H1 (cell line): ENCODE results near the gene DHX9. TPM values are rescaled to one million over a fixed set of nuclear protein-coding genes. Genes with fewer than 3 reads are reported as not detected.

ENCODE experiments used
- CTCF ChIA-PET: fragments of 300-600 bp; sonication (Branson Sonifier 250); formaldehyde crosslinking; loops from one replicate; lab custom pipeline; 2021; ENCODE audit not compliant: partially characterized antibody; lab: Charles Lee
- POLR2A ChIA-PET: fragments of 300-600 bp; sonication (Branson Sonifier 250); formaldehyde crosslinking; loops from one replicate; lab custom pipeline; 2021; ENCODE audit warnings: inconsistent platforms; ENCODE audit not compliant: partially characterized antibody; lab: Charles Lee
- DNase-seq, 2 experiments: peaks; one replicate each; pipeline versions ENCODE4 v3.0.0 to v3.0.0-alpha.2; 2010 to 2022; ENCODE audit warnings: low spot score in 2 of 2, low read depth in 1 of 2, mixed read lengths in 1 of 2
- FAIRE-seq: peaks from 2 replicates; lab custom pipeline; 2011; peaks lifted over from hg19 to GRCh38; lab: Jason Lieb, UNC
- H2AFZ ChIP-seq: 2 replicates; pipeline ENCODE4 v1.8.1; 2012; ENCODE audit warnings: low read length, inconsistent platforms
- H2AK5ac ChIP-seq: 2 replicates; pipeline ENCODE4 v1.6.1; 2013; ENCODE audit warnings: low read depth, low read length
- H2BK120ac ChIP-seq: replicated peaks from 2 replicates; pipeline ENCODE3; 2013; ENCODE audit warnings: low read depth, low read length, inconsistent platforms
- H2BK12ac ChIP-seq: 2 replicates; pipeline ENCODE4 v1.6.1; 2013; ENCODE audit warnings: low read depth, low read length
- H2BK15ac ChIP-seq: 2 replicates; pipeline ENCODE4 v1.6.1; 2013; ENCODE audit warnings: low read length
- H2BK20ac ChIP-seq: 2 replicates; pipeline ENCODE4 v1.6.1; 2013; ENCODE audit warnings: low read length
- H2BK5ac ChIP-seq: 2 replicates; pipeline ENCODE4 v1.6.1; 2013; ENCODE audit warnings: low read depth, low read length
- H3K14ac ChIP-seq: 2 replicates; pipeline ENCODE4 v1.6.1; 2013; ENCODE audit warnings: inconsistent platforms; ENCODE audit not compliant: insufficient read length
- H3K18ac ChIP-seq: 2 replicates; pipeline ENCODE4 v1.6.1; 2013; ENCODE audit warnings: low read length; ENCODE audit errors: extremely low read depth
- H3K23ac ChIP-seq: 2 replicates; pipeline ENCODE4 v1.6.1; 2013; ENCODE audit warnings: inconsistent platforms; ENCODE audit not compliant: insufficient read length
- H3K23me2 ChIP-seq: 2 replicates; pipeline ENCODE4 v1.6.1; 2013; ENCODE audit warnings: low read depth, low read length
- H3K27ac ChIP-seq: 2 replicates; pipeline ENCODE4 v1.6.1; 2011; ENCODE audit warnings: low read depth, low read length, inconsistent platforms
- H3K27me3 ChIP-seq, 4 experiments: replicated peaks in 1 of 4; 1 replicate in 1 of 4; 2 replicates in 3 of 4; pipeline versions ENCODE4 v1.6.1 to v1.8.1; 2011 to 2013; ENCODE audit warnings: low read length in 3 of 4, mild to moderate bottlenecking in 3 of 4, inconsistent platforms in 2 of 4, mixed read lengths in 2 of 4, moderate library complexity in 1 of 4; ENCODE audit not compliant: control insufficient read depth in 3 of 4, insufficient read depth in 3 of 4; ENCODE audit errors: extremely low read depth in 1 of 4
- H3K36me3 ChIP-seq, 4 experiments: 2 replicates each; pipeline versions ENCODE4 v1.6.1 to v1.8.1; 2011 to 2013; ENCODE audit warnings: mild to moderate bottlenecking in 4 of 4, low read length in 3 of 4, moderate library complexity in 2 of 4, control low read depth in 1 of 4, inconsistent platforms in 1 of 4; ENCODE audit not compliant: insufficient read depth in 4 of 4, control insufficient read depth in 2 of 4
- H3K4ac ChIP-seq: replicated peaks from 2 replicates; pipeline ENCODE3; 2013; ENCODE audit warnings: low read length, low read depth, mixed read lengths, inconsistent platforms; ENCODE audit not compliant: insufficient read length
- H3K4me1 ChIP-seq, 4 experiments: replicated peaks in 1 of 4; 1 replicate in 1 of 4; 2 replicates in 3 of 4; pipeline versions ENCODE4 v1.6.1 to v1.8.1; 2011 to 2013; ENCODE audit warnings: low read length in 3 of 4, inconsistent platforms in 2 of 4, mixed read lengths in 1 of 4; ENCODE audit not compliant: insufficient read depth in 4 of 4, control insufficient read depth in 3 of 4
- H3K4me2 ChIP-seq, 2 experiments: 2 replicates each; pipeline versions ENCODE4 v1.6.1 to v1.8.1; 2011 to 2013; ENCODE audit warnings: low read depth in 2 of 2, low read length in 2 of 2, control low read depth in 1 of 2, inconsistent platforms in 1 of 2, mild to moderate bottlenecking in 1 of 2; ENCODE audit not compliant: insufficient read depth in 1 of 2
- H3K4me3 ChIP-seq, 4 experiments: fragments of 200-600, 300-600 bp in 1 of 4; sonication (generic), shearing (Covaris generic), sonication (Bioruptor Twin) in 1 of 4; 2 replicates each; pipeline versions ENCODE4 v1.5.1 to v1.8.1; 2011 to 2016; ENCODE audit warnings: low read length in 4 of 4, low read depth in 3 of 4, control low read depth in 2 of 4, inconsistent platforms in 2 of 4, mild to moderate bottlenecking in 2 of 4, mixed read lengths in 1 of 4, moderate library complexity in 1 of 4; ENCODE audit not compliant: insufficient read depth in 2 of 4; ENCODE audit errors: extremely low read depth in 1 of 4
- H3K56ac ChIP-seq: replicated peaks from 2 replicates; pipeline ENCODE3; 2013; ENCODE audit warnings: low read depth, mild to moderate bottlenecking, mixed read lengths, low read length, inconsistent platforms; ENCODE audit not compliant: insufficient read length
- H3K79me1 ChIP-seq: 2 replicates; pipeline ENCODE4 v1.6.1; 2013; ENCODE audit warnings: low read depth, low read length, control low read depth
- H3K79me2 ChIP-seq, 2 experiments: 2 replicates each; pipeline versions ENCODE4 v1.6.1 to v1.8.1; 2012 to 2013; ENCODE audit warnings: low read length in 2 of 2, mild to moderate bottlenecking in 2 of 2, inconsistent platforms in 1 of 2; ENCODE audit not compliant: insufficient read depth in 2 of 2, control insufficient read depth in 1 of 2
- H3K9ac ChIP-seq, 4 experiments: replicated peaks in 1 of 4; 1 replicate in 1 of 4; 2 replicates in 3 of 4; pipeline versions ENCODE4 v1.6.1 to v1.8.1; 2011 to 2013; ENCODE audit warnings: low read depth in 3 of 4, low read length in 3 of 4, control low read depth in 2 of 4, mild to moderate bottlenecking in 2 of 4, moderate library complexity in 2 of 4, inconsistent platforms in 1 of 4; ENCODE audit errors: extremely low read depth in 1 of 4
- H3K9me3 ChIP-seq, 2 experiments: 2 replicates each; pipeline versions ENCODE4 v1.6.1 to v1.8.1; 2012 to 2013; ENCODE audit warnings: mild to moderate bottlenecking in 2 of 2, moderate library complexity in 2 of 2, control low read depth in 1 of 2, inconsistent platforms in 1 of 2, low read depth in 1 of 2, low read length in 1 of 2, mixed read lengths in 1 of 2; ENCODE audit not compliant: insufficient read depth in 2 of 2
- H4K20me1 ChIP-seq, 2 experiments: replicated peaks in 1 of 2; 2 replicates each; pipeline versions ENCODE3 to v1.8.1; 2011 to 2013; ENCODE audit warnings: inconsistent platforms in 2 of 2, low read length in 2 of 2, mild to moderate bottlenecking in 1 of 2; ENCODE audit not compliant: insufficient read depth in 2 of 2, control insufficient read depth in 1 of 2
- H4K5ac ChIP-seq: 2 replicates; pipeline ENCODE4 v1.6.1; 2013; ENCODE audit warnings: low read length, low read depth, mixed read lengths, inconsistent platforms; ENCODE audit not compliant: insufficient read length
- H4K8ac ChIP-seq: 2 replicates; pipeline ENCODE4 v1.8.0; 2013; ENCODE audit warnings: mild to moderate bottlenecking, moderate library complexity, low read length, inconsistent platforms; ENCODE audit not compliant: insufficient read depth; ENCODE audit errors: extremely low read depth
- H4K91ac ChIP-seq: replicated peaks from 2 replicates; pipeline ENCODE3; 2013; ENCODE audit warnings: low read length, mixed read lengths, inconsistent platforms; ENCODE audit not compliant: insufficient read length
- BCL11A ChIP-seq, 2 experiments: IDR thresholded peaks; one replicate each; pipeline ENCODE4 v1.6.1; 2011; ENCODE audit warnings: low read depth in 2 of 2, low read length in 2 of 2, mild to moderate bottlenecking in 2 of 2
- WGBS, 2 experiments: shearing (Covaris generic) in 1 of 2; methylation state at CpG; one replicate each; pipeline versions ENCODE4 v1.1.6 to v1.1.7; 2013 to 2015; ENCODE audit warnings: low lambda C conversion rate in 2 of 2, mixed read lengths in 2 of 2, inconsistent platforms in 1 of 2, low coverage in 1 of 2, missing lambda C conversion rate in 1 of 2; ENCODE audit not compliant: insufficient replicate concordance in 2 of 2, insufficient coverage in 1 of 2, insufficient read length in 1 of 2; ENCODE audit errors: extremely low coverage in 1 of 2, missing lambda C conversion rate in 1 of 2; 5-methylcytosine and 5-hydroxymethylcytosine counted together
- polyA plus RNA-seq, 7 experiments: library from polyadenylated mRNA; depleted of rRNA in 3 of 7; stranded (reverse) in 5 of 7; unstranded in 2 of 7; fragments of >200 nt in 5 of 7; fragments of 200-250 nt in 2 of 7; gene quantifications; 1 replicate in 5 of 7; 2 replicates in 1 of 7; 4 replicates in 1 of 7; pipeline versions ENCODE4 v1.2.1 to v1.2.3, GENCODE V29; 2011 to 2013; ENCODE audit warnings: missing spikeins in 2 of 7, mixed read lengths in 2 of 7
- total RNA-seq: library from RNA; stranded (reverse); fragmentation: NEBNext Ultra II Directional; extraction: Animal tissue kit (Norgen Biotek cat#: 25700); gene quantifications from 2 replicates; pipeline ENCODE4 v1.2.1, GENCODE V29; 2021

DHX9 gene
- total and polyA plus RNA-seq, 2 of the 8 experiments (the other 6 are each of a cell fraction or from before 2014, with no cell fraction given): 153 to 333 TPM

- peaks cover 15 to 36% (median 24%) of the 10 kb centered on the region in 4 experiments for H3K27me3 ChIP-seq
- no peak overlapping the region for H2BK12ac ChIP-seq
- H3K56ac ChIP-seq: no peak overlapping the region
- H3K79me1 ChIP-seq: no peaks in the 10 kb centered on the region
- H4K20me1 ChIP-seq: no peaks in the 10 kb centered on the region
- H3K23ac ChIP-seq: no peak overlapping the region
- ChIA-PET CTCF (interaction anchor here (0.7 to 23.0 kb wide), 7 partner anchors 7 to 188 kb away, joined by 3 to 1131 read pairs (median 4); partner anchors contain the start of genes RGS16 and RNASEL), POLR2A (interaction anchor here (0.9 to 12.2 kb wide), 5 partner anchors 10 to 192 kb away, joined by 3 to 166 read pairs (median 4); partner anchors contain the start of gene RGS16)
- H3K18ac ChIP-seq: no peak overlapping the region
- no peak for DNase-seq
- no peak overlapping the region for H4K5ac ChIP-seq
- H3K36me3 ChIP-seq: no peaks in the 10 kb centered on the region
- peak; percentile 42 for FAIRE-seq
- no peaks in the 10 kb centered on the region for H3K9me3 ChIP-seq
- no peak overlapping the region for H2BK20ac ChIP-seq
- no peak overlapping the region for H2BK120ac ChIP-seq
- H3K14ac ChIP-seq: no peak overlapping the region
- no peak overlapping the region for H2AFZ ChIP-seq
- WGBS, 2 experiments: 83% methylated on average over 8 of the region's 8 CpGs; no CpG with 5 or more reads in 1 of the 2 experiments
- no peak overlapping the region for H2AK5ac ChIP-seq
- H4K91ac ChIP-seq: no peak overlapping the region
- H3K27ac ChIP-seq: no peak overlapping the region
- no peak overlapping the region for H3K4me2 ChIP-seq
- H3K23me2 ChIP-seq: peaks cover 7% of the 10 kb centered on the region; the same call in 1 of the 2 replicates
- H3K4ac ChIP-seq: no peak overlapping the region
- no peak overlapping the region for H4K8ac ChIP-seq
- TF ChIP-seq BCL11A (IDR thresholded peaks at IDR 0.05; ENCODE audit: low read depth in 2 of 2, low read length in 2 of 2): no peak
- no peak overlapping the region for H2BK5ac ChIP-seq
- H3K4me1 ChIP-seq: no peaks in the 10 kb centered on the region
- H3K4me3 ChIP-seq: no peak overlapping the region
- no peak overlapping the region for H2BK15ac ChIP-seq
- H3K79me2 ChIP-seq: no peaks in the 10 kb centered on the region
- H3K9ac ChIP-seq: no peak overlapping the region
Measured at GRCh38 chr1:182791281-182792179, 47.6 kb upstream of the DHX9 start.
